GM12878 (cell line): ENCODE data around the gene HERPUD2.

Source experiments
- CTCF ChIP-seq, 3 experiments: IDR thresholded peaks in 2 of 3; conservative IDR thresholded peaks in 1 of 3; 2 replicates each; pipeline ENCODE4 v1.5.1; 2011; ENCODE audit warnings: low read depth in 3 of 3, low read length in 3 of 3, mild to moderate bottlenecking in 3 of 3, control low read depth in 2 of 3, moderate library complexity in 2 of 3, inconsistent platforms in 1 of 3, mixed read lengths in 1 of 3; ENCODE audit not compliant: control insufficient read depth in 2 of 3, insufficient read depth in 1 of 3; ENCODE audit errors: extremely low read depth in 1 of 3
- ESRRA ChIP-seq: IDR thresholded peaks from 2 replicates; pipeline ENCODE4 v1.6.1; 2012; ENCODE audit warnings: mild to moderate bottlenecking, low read length, improper control_type of control experiment
- FOXK2 ChIP-seq: fragments of 450-650 bp; IDR thresholded peaks from 2 replicates; pipeline ENCODE4 v1.6.1; 2017; ENCODE audit warnings: mild to moderate bottlenecking, moderate library complexity
- RAD21 ChIP-seq: IDR thresholded peaks from 2 replicates; pipeline ENCODE4 v1.6.1; 2011; ENCODE audit warnings: mild to moderate bottlenecking, low read depth, low read length, moderate library complexity; ENCODE audit not compliant: insufficient read depth
- YY1 ChIP-seq: IDR thresholded peaks from 2 replicates; pipeline ENCODE4 v1.6.1; 2011; ENCODE audit warnings: low read depth, mild to moderate bottlenecking, low read length
- ZSCAN29 ChIP-seq: fragments of 450-650 bp; IDR thresholded peaks from 2 replicates; pipeline ENCODE4 v1.6.1; 2017; ENCODE audit warnings: mild to moderate bottlenecking, moderate library complexity

DNA sequence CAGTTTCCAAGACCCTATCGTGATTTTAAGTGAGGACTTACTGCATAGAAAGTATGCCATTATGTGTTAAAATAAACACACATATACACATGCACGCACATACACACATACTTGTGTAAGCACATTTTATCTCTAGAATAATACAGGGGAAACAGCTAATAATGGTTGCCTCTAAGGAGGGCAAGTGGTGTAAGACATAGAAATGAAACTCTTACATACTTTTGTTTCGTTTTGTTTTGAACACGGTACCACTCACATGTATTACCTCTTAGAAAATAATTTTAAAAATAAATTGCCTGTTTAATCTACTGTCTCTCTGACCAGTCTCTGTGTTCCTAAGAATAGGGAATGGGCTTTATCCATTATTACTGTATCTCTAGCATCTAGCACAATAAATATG, 49.2 kb downstream of the HERPUD2 start:
- TF ChIP-seq ZSCAN29 = no peak
- no peak for TF ChIP-seq YY1
- TF ChIP-seq CTCF (IDR thresholded peaks at IDR 0.05 in 2 of 3, conservative IDR thresholded peaks at IDR 0.05 in 1 of 3; ENCODE audit: control insufficient read depth in 2 of 3, extremely low read depth in 1 of 3, insufficient read depth in 1 of 3, low read depth in 3 of 3, low read length in 3 of 3) = no peak
- no peak for TF ChIP-seq FOXK2
- TF ChIP-seq RAD21 = no peak
- TF ChIP-seq ESRRA = no peak
